ENCODE results near the gene GZMA. TPM values are rescaled to one million over a fixed set of nuclear protein-coding genes. Genes with fewer than 3 reads are reported as not detected.
"Not testable (repeated sequence)": the region's sequence is repeated elsewhere in the genome, so short reads cannot be mapped to it uniquely, and the experiment has no call there.

The GZMA gene
- total RNA-seq, 4 donors from 2014 or later = 2.2 to 13.8 (median 7.2) TPM; not detected in 1

DNA sequence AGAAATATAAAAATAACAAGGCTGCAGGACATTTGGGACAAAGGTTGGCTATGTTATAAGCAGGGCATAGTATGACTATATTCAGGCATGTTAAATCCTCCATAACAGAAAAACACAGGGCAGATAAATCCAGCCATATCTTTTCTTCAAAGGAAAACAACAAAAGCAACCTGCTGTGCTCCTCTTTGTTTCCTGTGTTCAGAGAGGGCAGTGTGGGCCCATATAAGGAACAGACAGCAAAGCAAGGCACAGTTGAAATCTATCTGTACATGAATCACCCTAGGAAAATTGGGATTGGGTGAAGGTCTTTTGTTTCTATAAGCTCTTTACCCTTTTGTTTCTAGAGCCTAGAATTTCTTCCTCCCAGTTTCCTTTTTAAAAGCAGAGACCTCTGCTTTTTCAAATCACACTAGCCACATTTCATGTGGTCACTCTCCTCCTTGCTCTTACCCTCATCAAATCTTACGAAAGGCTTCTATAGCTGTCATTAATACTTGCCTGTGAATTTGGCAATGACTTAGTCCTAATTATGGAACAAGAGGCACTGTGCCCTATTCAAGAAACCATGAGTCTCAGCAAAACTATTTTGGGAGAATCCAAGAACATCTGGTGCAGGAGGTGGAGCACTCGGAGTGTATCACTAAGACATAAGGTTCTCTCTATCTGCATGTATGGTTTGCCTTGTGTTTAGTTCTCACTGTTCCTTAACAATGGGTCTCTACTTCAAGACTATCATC is 1.8 kb downstream of the GZMA start:
- H3K9me3 ChIP-seq = no peaks in the 10 kb centered on the region
- H3K4me1 ChIP-seq = no peaks in the 10 kb centered on the region
- TF ChIP-seq POLR2A (IDR thresholded peaks at IDR 0.05) = no peak
- TF ChIP-seq, protein P1, sequence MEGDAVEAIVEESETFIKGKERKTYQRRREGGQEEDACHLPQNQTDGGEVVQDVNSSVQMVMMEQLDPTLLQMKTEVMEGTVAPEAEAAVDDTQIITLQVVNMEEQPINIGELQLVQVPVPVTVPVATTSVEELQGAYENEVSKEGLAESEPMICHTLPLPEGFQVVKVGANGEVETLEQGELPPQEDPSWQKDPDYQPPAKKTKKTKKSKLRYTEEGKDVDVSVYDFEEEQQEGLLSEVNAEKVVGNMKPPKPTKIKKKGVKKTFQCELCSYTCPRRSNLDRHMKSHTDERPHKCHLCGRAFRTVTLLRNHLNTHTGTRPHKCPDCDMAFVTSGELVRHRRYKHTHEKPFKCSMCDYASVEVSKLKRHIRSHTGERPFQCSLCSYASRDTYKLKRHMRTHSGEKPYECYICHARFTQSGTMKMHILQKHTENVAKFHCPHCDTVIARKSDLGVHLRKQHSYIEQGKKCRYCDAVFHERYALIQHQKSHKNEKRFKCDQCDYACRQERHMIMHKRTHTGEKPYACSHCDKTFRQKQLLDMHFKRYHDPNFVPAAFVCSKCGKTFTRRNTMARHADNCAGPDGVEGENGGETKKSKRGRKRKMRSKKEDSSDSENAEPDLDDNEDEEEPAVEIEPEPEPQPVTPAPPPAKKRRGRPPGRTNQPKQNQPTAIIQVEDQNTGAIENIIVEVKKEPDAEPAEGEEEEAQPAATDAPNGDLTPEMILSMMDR (IDR thresholded peaks at IDR 0.05) = no peak
- DNase-seq = no peak
- no peaks in the 10 kb centered on the region for H3K27me3 ChIP-seq
- no peak overlapping the region for H3K27ac ChIP-seq
- no peaks in the 10 kb centered on the region for H3K36me3 ChIP-seq
- no peak overlapping the region for H3K4me3 ChIP-seq

DNA sequence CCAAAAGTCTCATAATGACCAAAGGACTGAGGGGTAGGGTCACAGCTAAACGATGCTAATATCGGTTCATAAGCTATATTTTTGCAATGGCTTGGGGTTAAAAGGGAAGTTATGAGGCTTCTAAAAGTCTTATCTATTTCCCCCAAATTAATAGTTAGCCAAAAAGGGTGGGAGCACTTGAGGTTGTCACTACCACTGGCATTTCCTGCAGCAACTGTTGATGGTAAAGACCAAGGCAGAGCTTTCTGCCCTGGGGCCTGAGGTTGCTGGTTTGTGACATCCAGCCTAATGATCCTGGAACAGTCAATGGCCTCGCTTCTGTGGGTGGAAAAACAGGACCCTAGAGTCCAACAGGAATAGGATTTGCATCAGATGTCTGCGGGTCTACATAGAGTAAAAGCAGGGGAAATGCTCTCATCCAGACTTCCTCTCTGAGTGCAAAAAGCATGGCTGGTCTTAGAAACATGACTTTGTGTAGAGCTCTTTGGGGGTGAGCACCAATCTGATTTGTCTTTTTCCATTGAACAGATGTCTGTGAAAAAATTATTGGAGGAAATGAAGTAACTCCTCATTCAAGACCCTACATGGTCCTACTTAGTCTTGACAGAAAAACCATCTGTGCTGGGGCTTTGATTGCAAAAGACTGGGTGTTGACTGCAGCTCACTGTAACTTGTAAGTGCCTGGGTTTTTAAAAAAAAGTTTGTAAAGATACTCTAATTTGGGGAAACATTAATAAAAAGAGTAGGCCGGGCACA is 2.7 kb downstream of the GZMA start:
- H3K4me3 ChIP-seq = no peak overlapping the region

DNA sequence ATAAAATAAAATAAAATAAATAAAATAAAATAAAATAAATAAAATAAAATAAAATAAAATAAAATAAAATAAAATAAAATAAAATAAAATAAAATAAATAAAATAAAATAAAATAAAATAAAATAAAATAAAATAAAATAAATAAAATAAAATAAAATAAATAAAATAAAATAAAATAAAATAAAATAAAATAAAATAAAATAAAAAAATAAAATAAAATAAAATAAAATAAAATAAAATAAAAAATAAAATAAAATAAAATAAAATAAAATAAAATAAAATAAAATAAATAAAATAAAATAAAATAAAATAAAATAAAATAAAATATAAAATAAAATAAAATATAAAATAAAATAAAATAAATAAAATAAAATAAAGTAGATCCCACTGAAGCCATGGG is 3.5 kb downstream of the GZMA start:
- H3K27ac ChIP-seq, DNase-seq, H3K9me3 ChIP-seq, H3K27me3 ChIP-seq, H3K4me3 ChIP-seq, H3K36me3 ChIP-seq, H3K4me1 ChIP-seq: not testable (repeated sequence)

More for the DNA sequence above, 2.7 kb downstream of the GZMA start:
- DNase-seq = no peak
- H3K27ac ChIP-seq = no peak overlapping the region
- H3K36me3 ChIP-seq = no peaks in the 10 kb centered on the region
- H3K4me1 ChIP-seq = no peaks in the 10 kb centered on the region
- no peak for TF ChIP-seq POLR2A (IDR thresholded peaks at IDR 0.05)
- TF ChIP-seq, protein P1 (IDR thresholded peaks at IDR 0.05) = no peak
- H3K9me3 ChIP-seq = no peaks in the 10 kb centered on the region
- H3K27me3 ChIP-seq = no peaks in the 10 kb centered on the region

DNA sequence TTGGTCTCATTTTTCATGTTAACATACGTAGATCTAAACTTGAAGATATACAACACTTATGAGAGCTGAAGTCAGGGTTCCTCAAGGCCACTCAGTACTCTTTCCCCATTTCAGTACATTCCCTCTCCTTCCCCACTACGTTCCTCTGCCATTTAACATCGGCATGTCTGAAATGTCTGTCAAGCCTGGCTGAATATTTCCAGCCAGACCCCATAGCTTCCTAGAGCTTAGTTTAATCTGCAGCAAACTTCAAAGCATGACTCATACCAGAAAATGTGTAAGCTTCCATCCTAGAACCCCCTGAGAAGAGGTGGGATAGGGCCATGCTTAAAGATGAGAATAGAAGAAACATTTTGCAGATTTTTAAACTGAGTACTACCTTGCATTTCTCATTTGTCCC is 6.2 kb downstream of the GZMA start:
- Histone ChIP-seq H3K4me3 (no peak overlapping the region), H3K4me1 (no peaks in the 10 kb centered on the region), H3K9me3 (no peaks in the 10 kb centered on the region), H3K27me3 (no peaks in the 10 kb centered on the region), H3K27ac (no peak overlapping the region), H3K36me3 (no peaks in the 10 kb centered on the region)
- TF ChIP-seq, protein P1 (IDR thresholded peaks at IDR 0.05) = no peak
- TF ChIP-seq POLR2A (IDR thresholded peaks at IDR 0.05) = no peak
- DNase-seq = no peak

DNA sequence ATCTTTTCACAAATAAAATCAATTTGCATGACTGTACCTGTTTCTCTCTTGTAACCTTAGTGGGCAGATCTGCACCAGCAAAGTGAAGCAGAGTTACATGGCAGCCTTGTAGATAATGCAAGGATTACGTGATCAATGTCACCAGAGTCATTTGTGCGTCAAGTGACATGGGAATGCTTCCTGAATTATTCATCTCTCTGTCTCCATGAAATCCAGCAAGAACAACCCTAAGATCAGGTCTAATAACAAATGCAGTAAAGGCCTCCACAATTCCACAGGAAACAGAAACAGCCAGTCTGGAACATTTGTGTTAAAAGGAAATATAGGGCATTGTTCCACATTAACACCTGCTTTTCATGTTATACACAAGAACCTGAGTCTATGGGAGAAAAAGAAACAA is 7.8 kb downstream of the GZMA start:
- Histone ChIP-seq H3K36me3 (no peaks in the 10 kb centered on the region), H3K4me3 (no peak overlapping the region), H3K27ac (no peak overlapping the region), H3K4me1 (no peaks in the 10 kb centered on the region), H3K9me3 (no peaks in the 10 kb centered on the region), H3K27me3 (no peaks in the 10 kb centered on the region)
- DNase-seq = no peak
- no peak for TF ChIP-seq POLR2A (IDR thresholded peaks at IDR 0.05)
- TF ChIP-seq, protein P1 (IDR thresholded peaks at IDR 0.05) = no peak

DNA sequence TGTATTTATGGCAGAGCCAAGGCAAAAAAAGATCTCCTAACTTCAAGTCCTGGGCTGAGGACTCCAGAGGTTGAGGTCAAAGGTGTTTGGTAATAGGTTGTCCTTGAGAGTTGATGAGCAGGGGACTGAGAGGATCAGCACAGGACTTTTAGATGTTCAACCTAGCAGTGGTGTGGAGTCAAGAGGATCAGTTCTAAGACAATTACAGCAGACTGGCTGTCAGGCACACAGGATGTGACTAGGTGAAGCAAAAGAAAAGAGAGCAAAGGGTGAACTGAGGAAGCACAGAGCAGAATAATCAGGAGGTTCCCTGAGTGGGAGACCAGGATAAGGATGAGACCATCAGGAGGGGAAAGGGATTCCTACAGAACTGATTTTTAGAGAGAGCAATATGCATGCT is 10.9 kb downstream of the GZMA start:
- DNase-seq = no peak
- Histone ChIP-seq H3K9me3 (no peaks in the 10 kb centered on the region), H3K36me3 (no peaks in the 10 kb centered on the region), H3K27ac (no peak overlapping the region), H3K27me3 (no peaks in the 10 kb centered on the region), H3K4me3 (no peak overlapping the region), H3K4me1 (no peaks in the 10 kb centered on the region)
- TF ChIP-seq, protein P1 (IDR thresholded peaks at IDR 0.05) = no peak
- no peak for TF ChIP-seq POLR2A (IDR thresholded peaks at IDR 0.05)
